Nephron progenitor cell (in vitro differentiated cells): ENCODE data around the gene PIWIL4.

Experiments used
- DNase-seq: peaks from one replicate; pipeline ENCODE4 v3.0.0; 2021
- H3K27ac Mint-ChIP-seq: 2 replicates; pipeline ENCODE4 v1.8.0; 2021; ENCODE audit warnings: mild to moderate bottlenecking, moderate library complexity, mixed read lengths
- H3K27me3 Mint-ChIP-seq: 2 replicates; pipeline ENCODE4 v1.8.0; 2021; ENCODE audit warnings: mild to moderate bottlenecking, low read depth, mixed read lengths; ENCODE audit not compliant: poor library complexity
- H3K36me3 Mint-ChIP-seq: 2 replicates; pipeline ENCODE4 v1.8.0; 2021; ENCODE audit warnings: low read depth, mixed read lengths
- H3K4me1 Mint-ChIP-seq: 2 replicates; pipeline ENCODE4 v1.8.0; 2021; ENCODE audit warnings: mixed read lengths
- H3K4me3 Mint-ChIP-seq: 2 replicates; pipeline ENCODE4 v1.8.0; 2021; ENCODE audit warnings: mild to moderate bottlenecking, moderate library complexity, mixed read lengths
- H3K9me3 Mint-ChIP-seq: 2 replicates; pipeline ENCODE4 v1.8.0; 2021; ENCODE audit warnings: mild to moderate bottlenecking, moderate library complexity, mixed read lengths
- CTCF ChIP-seq: fragments of 200-600 bp; sonication (generic); IDR thresholded peaks from 2 replicates; pipeline ENCODE4 v1.5.0; 2021; ENCODE audit warnings: antibody characterized with exemption

Gene PIWIL4

GRCh38 chr11:94533696-94534630 lies 33.2 kb upstream of the PIWIL4 start:
- Mint-ChIP-seq H3K4me3 (no peak overlapping the region), H3K36me3 (no peaks in the 10 kb centered on the region), H3K9me3 (no peaks in the 10 kb centered on the region), H3K4me1 (no peaks in the 10 kb centered on the region), H3K27me3 (peaks cover 14% of the 10 kb centered on the region), H3K27ac (no peak overlapping the region)
- TF ChIP-seq CTCF, result no peak
- DNase-seq, result no peak

- Mint-ChIP-seq H3K4me1 (no peaks in the 10 kb centered on the region), H3K27me3 (peaks cover 14% of the 10 kb centered on the region), H3K36me3 (no peaks in the 10 kb centered on the region), H3K4me3 (no peak overlapping the region), H3K9me3 (no peaks in the 10 kb centered on the region), H3K27ac (no peak overlapping the region)
- no peak for TF ChIP-seq CTCF
- DNase-seq, result no peak
Measured at GRCh38 chr11:94536386-94536785, 30.8 kb upstream of the PIWIL4 start.

DNA sequence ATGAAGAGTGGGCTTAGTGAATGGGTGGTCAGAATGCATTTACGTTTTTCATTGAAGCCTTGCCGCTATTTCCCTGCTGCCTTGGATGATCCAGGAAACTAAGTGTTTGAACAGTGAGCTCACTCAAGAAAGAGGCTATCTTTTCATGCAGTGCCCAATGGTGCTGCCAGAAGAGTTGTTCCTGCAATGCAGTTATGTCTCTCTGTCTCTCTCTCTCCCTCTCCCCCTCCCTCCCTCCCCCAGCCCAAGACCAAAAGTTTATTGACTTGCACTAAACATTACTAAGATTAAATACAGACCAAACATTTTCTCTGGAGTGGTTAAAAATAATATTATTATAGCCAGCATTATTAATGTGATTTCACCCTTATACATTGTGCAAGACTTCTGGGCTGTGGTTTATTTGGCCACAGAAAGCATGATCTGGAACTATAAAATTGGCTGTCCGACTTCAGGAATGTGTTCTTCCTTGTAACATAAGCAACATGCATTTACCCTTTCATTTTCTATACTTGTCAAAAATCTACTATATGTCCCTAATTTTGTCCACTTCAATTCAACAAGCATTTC lies 30.1 kb upstream of the PIWIL4 start:
- Mint-ChIP-seq H3K27me3 (peaks cover 19% of the 10 kb centered on the region), H3K4me1 (no peaks in the 10 kb centered on the region), H3K27ac (no peak overlapping the region), H3K4me3 (no peak overlapping the region), H3K9me3 (no peaks in the 10 kb centered on the region), H3K36me3 (no peaks in the 10 kb centered on the region)
- TF ChIP-seq CTCF, result no peak
- DNase-seq, result no peak

DNA sequence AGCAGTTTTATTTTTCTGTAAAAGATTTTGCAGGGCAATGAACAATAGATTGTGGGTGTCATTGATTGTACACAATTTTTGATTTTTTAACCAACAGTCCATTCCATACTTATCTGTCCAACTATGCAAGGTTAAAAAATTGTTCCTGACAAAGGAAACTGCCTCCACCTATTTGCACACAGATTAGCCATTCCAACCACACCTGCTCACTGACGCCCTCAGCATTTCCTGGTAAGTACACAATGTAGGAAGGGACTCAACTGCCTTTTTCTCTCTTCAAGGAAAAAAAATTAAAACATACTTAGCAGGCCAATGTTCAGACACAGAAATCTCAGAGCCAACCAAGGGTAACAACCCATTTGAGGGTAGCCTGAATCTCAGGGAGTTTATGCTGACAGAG lies 27.7 kb upstream of the PIWIL4 start:
- no peak for TF ChIP-seq CTCF
- H3K4me3 Mint-ChIP-seq, result no peak overlapping the region
- no peak for DNase-seq
- H3K27me3 Mint-ChIP-seq, result peaks cover 16% of the 10 kb centered on the region
- H3K36me3 Mint-ChIP-seq, result no peaks in the 10 kb centered on the region
- H3K9me3 Mint-ChIP-seq, result no peaks in the 10 kb centered on the region
- H3K4me1 Mint-ChIP-seq, result peaks cover 11% of the 10 kb centered on the region
- H3K27ac Mint-ChIP-seq, result no peak overlapping the region

GRCh38 chr11:94543695-94544645 lies 23.2 kb upstream of the PIWIL4 start, which contains the start of gene FUT4:
Gene FUT4, plus strand, starts transcription at chr11:94543921. Its CDS starts 213 bp downstream, at chr11:94544134.
- peaks cover 9% of the 10 kb centered on the region for H3K36me3 Mint-ChIP-seq
- no peak for TF ChIP-seq CTCF
- H3K9me3 Mint-ChIP-seq, result no peaks in the 10 kb centered on the region

More at GRCh38 chr11:94543695-94544645, 23.2 kb upstream of the PIWIL4 start, which contains the start of gene FUT4:
- Mint-ChIP-seq H3K27ac (peak within 1 kb of the TSS; percentile 97), H3K4me3 (peak within 1 kb of the TSS; percentile 90), H3K4me1 (peaks cover 26% of the 10 kb centered on the region), H3K27me3 (peaks cover 26% of the 10 kb centered on the region)
- DNase-seq, result peak; percentile 87
